ENCODE results near the gene CC2D1A. TPM values are rescaled to one million over a fixed set of nuclear protein-coding genes. Genes with fewer than 3 reads are reported as not detected.

CC2D1A gene
- total RNA-seq, 6 donors from 2014 or later: 30.4 to 95.3 (median 35.3) TPM

DNA sequence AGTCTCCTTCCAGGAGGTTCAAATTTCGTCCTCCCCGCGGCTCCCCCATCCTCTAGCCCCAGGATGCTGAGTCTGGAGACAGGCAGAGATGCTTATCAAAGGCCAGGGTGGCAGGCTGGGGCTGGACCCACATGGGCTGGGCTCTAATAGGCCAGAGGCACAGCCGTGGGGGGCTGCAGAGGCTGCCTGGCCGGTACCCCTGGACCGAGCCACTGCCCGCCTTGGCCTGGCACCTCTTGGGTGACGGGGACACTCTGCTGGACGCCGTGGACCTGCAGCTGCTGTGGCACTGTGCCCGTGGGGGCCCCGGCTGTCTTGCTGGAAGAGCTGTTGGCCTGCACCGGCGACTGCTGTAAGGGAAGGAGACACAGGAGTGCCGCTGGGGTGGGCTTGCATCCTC, 74.3 kb downstream of the CC2D1A start:
- no peak for ATAC-seq (ENCODE audit: low FRiP score in 2 of 2)

More for the DNA sequence above, 74.3 kb downstream of the CC2D1A start:
- Histone ChIP-seq H3K36me3 (peaks cover 0 to 33% (median 12%) of the 10 kb centered on the region in 4 donors), H3K9me3 (no peaks in the 10 kb centered on the region), H3K4me3 (no peak overlapping the region), H3K4me1 (peaks cover 14 to 30% (median 23%) of the 10 kb centered on the region in 4 donors), H3K27me3 (no peaks in the 10 kb centered on the region), H3K27ac (no peak overlapping the region)
- peak in 1 of 2 donors; percentile 77 for DNase-seq
- WGBS, 2 donors: 95 to 96% methylated on average over 4 to 15 of the region's 15 CpGs
- TF ChIP-seq POLR2AphosphoS5 (IDR thresholded peaks at IDR 0.05): no peak
- TF ChIP-seq, protein P1, sequence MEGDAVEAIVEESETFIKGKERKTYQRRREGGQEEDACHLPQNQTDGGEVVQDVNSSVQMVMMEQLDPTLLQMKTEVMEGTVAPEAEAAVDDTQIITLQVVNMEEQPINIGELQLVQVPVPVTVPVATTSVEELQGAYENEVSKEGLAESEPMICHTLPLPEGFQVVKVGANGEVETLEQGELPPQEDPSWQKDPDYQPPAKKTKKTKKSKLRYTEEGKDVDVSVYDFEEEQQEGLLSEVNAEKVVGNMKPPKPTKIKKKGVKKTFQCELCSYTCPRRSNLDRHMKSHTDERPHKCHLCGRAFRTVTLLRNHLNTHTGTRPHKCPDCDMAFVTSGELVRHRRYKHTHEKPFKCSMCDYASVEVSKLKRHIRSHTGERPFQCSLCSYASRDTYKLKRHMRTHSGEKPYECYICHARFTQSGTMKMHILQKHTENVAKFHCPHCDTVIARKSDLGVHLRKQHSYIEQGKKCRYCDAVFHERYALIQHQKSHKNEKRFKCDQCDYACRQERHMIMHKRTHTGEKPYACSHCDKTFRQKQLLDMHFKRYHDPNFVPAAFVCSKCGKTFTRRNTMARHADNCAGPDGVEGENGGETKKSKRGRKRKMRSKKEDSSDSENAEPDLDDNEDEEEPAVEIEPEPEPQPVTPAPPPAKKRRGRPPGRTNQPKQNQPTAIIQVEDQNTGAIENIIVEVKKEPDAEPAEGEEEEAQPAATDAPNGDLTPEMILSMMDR (IDR thresholded peaks at IDR 0.05): no peak

Small RNAs within 50 kb of the gene (small RNA-seq; reads per million reads assigned to genes)
- 165 to 336 (median 293) reads per million in 4 donors for gene MIR181C
- 71.6 to 211 (median 159) reads per million in 4 donors for gene MIR181D

Other genes with a start within 250 kb of the CC2D1A start
- gene MRI1, start 141.7 kb upstream of the CC2D1A start, total RNA-seq: 100 to 1,000 TPM in 2 of 6 donors, 10 to 100 TPM in 4; 29.4 to 155 (median 42.3) TPM
- 100 to 1,000 TPM in 3 of 6 donors, 10 to 100 TPM in 2, 1 to 10 TPM in 1; 9.4 to 158 (median 96.5) TPM for gene C19orf53, start 131.7 kb upstream of the CC2D1A start, total RNA-seq
- gene ZSWIM4, start 110.8 kb upstream of the CC2D1A start, total RNA-seq: 10 to 100 TPM in 4 of 6 donors, 1 to 10 TPM in 2; 7.3 to 22.6 (median 10.1) TPM
- gene NANOS3, start 29.1 kb upstream of the CC2D1A start, total RNA-seq: 1 to 10 TPM in 2 of 6 donors, not detected in 4; 1.3 to 5.2 TPM
- 1 to 10 TPM in 5 of 6 donors, under 1 TPM in 1; 0.46 to 4.4 (median 2.1) TPM for gene BRME1, start 84 bp upstream of the CC2D1A start, total RNA-seq
- 1 to 10 TPM; 1.5 to 4.3 (median 2.5) TPM for gene PODNL1, start 32.2 kb downstream of the CC2D1A start, total RNA-seq
- 10 to 100 TPM; 20.5 to 51.3 (median 39.0) TPM for gene DCAF15, start 46.3 kb downstream of the CC2D1A start, total RNA-seq
- gene RFX1, start 100.1 kb downstream of the CC2D1A start, total RNA-seq: 10 to 100 TPM in 5 of 6 donors, 1 to 10 TPM in 1; 6.0 to 22.3 (median 15.5) TPM
- under 1 TPM in 1 of 6 donors, not detected in 5; 0.43 TPM for gene RLN3, start 121.9 kb downstream of the CC2D1A start, total RNA-seq
- gene IL27RA, start 125.6 kb downstream of the CC2D1A start, total RNA-seq: 10 to 100 TPM in 5 of 6 donors, 1 to 10 TPM in 1; 9.3 to 24.4 (median 14.6) TPM
- 100 to 1,000 TPM in 1 of 6 donors, 10 to 100 TPM in 2, 1 to 10 TPM in 2, under 1 TPM in 1; 0.15 to 123 (median 11.0) TPM for gene PALM3, start 155.9 kb downstream of the CC2D1A start, total RNA-seq
- gene MISP3, start 166.6 kb downstream of the CC2D1A start, total RNA-seq: 10 to 100 TPM in 3 of 6 donors, 1 to 10 TPM in 3; 7.9 to 31.2 (median 12.3) TPM
- under 1 TPM in 1 of 6 donors, not detected in 5; 0.40 TPM for gene C19orf67, start 179.6 kb downstream of the CC2D1A start, total RNA-seq
- 10 to 100 TPM; 17.8 to 62.8 (median 37.0) TPM for gene SAMD1, start 184.6 kb downstream of the CC2D1A start, total RNA-seq
- 100 to 1,000 TPM in 1 of 6 donors, 10 to 100 TPM in 5; 24.1 to 107 (median 51.7) TPM for gene PRKACA, start 211.6 kb downstream of the CC2D1A start, total RNA-seq
- 1 to 10 TPM; 1.2 to 4.9 (median 3.0) TPM for gene ASF1B, start 230.4 kb downstream of the CC2D1A start, total RNA-seq

Data from upper lobe of left lung (tissue), 6 donors.